SHP77 (cell line): ENCODE data around the gene ELMOD3.
"Not testable (repeated sequence)": the region's sequence is repeated elsewhere in the genome, so short reads cannot be mapped to it uniquely, and the experiment has no call there.

ENCODE experiments used
- DNase-seq, 2 experiments: peaks; one replicate each; lab custom pipeline; 2025; lab: John Stamatoyannopoulos, UW

The ELMOD3 gene

GRCh38 chr2:85376291-85377065 is 21.9 kb downstream of the ELMOD3 start:
- DNase-seq, result no peak

DNA sequence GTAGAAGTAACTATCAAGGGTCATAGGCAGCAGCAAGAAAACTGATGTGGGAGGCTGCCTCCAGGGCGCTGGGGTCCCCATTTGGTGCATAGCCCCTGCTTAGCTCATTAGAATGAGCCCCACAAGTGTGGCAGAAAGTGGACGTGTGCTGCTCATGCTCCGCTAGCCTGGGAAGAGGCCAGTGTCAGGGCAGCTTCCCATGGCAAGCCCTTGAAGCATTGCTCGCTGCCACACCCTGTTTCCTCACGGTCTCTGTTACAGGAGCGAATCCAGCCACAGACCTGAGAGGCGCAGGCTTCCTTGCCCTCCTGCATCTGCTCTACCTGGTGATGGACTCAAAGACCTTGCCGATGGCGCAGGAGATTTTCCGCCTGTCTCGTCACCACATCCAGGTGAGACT is 22.5 kb downstream of the ELMOD3 start:
- DNase-seq, result no peak

DNA sequence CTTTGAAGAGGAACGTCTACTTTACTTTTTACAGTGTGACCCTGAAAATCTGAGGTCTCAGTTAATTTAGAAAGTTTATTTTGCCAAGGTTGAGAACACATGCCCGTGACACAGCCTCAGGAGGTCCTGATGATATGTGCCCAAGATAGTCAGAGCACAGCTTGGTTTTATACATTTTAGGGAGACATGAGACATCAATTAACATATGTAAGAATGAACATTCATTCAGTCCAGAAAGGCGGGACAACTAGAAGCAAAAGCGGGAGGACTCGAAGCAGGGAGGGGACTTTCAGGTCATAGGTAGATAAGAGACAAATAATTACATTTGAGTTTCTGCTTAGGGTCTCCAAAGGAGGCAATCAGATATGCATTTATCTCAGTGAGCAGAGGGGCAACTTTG is 23.7 kb downstream of the ELMOD3 start:
- DNase-seq, result no peak

GRCh38 chr2:85380048-85380447 is 25.5 kb downstream of the ELMOD3 start:
- no peak for DNase-seq

DNA sequence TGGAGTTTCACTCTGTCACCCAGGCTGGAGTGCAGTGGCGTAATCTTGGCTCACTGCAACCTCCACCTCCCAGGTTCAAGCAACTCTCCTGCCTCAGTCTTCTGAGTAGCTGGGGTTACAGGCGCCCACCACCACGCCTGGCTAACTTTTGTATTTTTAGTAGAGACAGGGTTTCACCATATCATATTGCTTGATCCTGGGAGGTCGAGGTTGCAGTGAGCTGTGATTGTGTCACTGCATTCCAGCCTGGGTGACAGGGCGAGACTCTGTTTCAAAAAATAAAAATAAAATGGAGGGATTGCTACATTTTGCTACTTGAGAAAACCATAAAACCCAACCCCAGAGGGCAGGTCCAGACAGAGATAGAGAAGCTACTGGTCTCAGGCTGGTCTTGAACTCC is 28.6 kb downstream of the ELMOD3 start:
- not testable (repeated sequence) for DNase-seq

- no peak for DNase-seq
These were observed 29.3 kb downstream of the ELMOD3 start for GRCh38 chr2:85383850-85384249.

DNA sequence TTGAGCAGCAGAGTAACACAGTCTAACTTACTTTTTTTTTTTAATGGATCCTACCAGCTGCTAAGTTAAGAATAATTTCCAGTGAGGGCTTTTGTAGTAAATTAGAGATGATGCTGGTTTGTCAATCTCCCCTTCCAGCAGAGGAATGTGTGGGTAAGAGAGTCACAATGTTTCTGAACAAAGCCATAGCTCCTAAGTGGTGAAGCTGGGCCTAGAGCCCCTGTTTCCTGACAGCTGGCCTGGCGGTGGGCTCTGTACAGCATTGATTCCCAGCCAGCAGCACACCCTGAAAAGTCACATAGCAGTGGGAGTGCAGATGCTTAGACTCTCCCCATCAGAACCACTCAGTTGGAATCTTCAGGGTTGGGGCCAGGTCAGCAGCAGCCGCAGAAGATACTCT is 31.2 kb downstream of the ELMOD3 start:
- DNase-seq, result no peak

DNA sequence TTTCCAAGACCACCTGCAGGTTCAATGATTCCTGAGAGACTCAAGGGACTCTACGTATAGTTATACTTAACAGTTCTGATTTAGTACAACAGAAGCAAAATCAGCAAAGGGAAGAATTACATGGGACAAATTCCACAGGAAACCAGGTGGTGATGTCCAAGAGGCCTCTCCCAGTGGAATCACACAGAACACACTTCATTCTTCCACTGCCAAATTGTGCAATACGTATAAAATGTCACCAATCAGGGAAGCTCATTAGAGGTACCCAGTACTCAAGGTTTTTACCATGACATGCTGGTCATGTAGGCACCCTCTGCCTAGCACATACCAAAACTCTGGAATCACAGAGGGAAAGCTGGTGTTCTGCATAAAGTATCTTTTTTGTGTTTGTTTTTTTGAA is 33.2 kb downstream of the ELMOD3 start:
- DNase-seq, result no peak

DNA sequence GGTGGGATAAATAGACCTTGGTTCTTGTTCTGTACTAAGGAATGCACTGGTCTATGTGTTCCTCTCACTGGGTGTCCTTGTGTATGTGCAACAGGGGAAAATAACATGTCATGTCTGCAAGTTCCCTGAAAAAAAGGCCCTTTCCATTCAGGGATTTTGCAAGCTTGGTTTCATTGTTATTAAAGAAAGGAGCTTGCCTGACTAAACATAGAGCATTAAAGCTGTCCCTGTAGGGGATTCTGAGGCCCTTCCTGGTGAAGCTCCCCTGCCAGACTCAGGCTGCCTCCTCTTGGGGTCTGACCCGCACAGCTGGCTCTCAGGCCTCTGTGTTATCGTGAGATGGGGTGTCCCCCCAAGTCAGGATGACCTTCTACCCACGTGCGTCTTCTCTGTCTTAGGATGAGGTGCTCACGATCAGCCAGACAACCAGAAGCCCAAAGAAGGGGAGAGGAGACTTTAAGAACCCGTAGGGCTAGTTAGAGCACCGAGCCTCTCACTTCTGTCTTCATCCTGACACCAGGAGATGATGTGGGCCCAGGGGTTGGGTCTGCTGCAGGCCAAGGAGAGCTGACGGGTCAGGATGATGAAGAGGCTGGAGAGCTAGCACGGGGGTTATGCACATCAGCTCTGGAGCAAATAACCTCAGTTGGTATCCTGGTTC is 34.4 kb downstream of the ELMOD3 start:
- DNase-seq, result no peak

- peak in 1 of 2 experiments; percentile 31 for DNase-seq
These were observed 36.5 kb downstream of the ELMOD3 start for GRCh38 chr2:85390941-85391669.

DNA sequence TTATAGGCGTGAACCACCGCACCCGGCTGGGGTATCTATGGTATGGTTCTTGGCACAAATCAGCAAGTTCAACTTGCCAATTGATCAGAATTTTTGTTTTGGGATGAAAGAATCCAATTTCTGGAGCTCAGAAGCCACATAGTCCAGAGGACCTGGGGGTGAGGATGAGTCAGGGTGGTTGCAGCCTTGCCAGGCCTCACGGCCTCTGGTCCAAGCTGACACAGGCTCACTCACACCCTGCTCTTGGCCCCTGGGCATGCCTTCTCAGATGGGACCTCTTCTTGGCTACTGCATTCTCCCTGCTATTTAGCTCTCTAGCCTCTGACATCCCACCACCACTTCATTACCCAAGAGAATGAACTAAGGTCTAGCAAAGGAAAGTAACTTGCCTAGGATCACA is 39.3 kb downstream of the ELMOD3 start:
- DNase-seq, result no peak

GRCh38 chr2:85394261-85394681 is 39.7 kb downstream of the ELMOD3 start:
- peak; percentile 59 to 67 for DNase-seq

- DNase-seq, result no peak
These were observed 40.4 kb downstream of the ELMOD3 start for GRCh38 chr2:85394976-85395375.

DNA sequence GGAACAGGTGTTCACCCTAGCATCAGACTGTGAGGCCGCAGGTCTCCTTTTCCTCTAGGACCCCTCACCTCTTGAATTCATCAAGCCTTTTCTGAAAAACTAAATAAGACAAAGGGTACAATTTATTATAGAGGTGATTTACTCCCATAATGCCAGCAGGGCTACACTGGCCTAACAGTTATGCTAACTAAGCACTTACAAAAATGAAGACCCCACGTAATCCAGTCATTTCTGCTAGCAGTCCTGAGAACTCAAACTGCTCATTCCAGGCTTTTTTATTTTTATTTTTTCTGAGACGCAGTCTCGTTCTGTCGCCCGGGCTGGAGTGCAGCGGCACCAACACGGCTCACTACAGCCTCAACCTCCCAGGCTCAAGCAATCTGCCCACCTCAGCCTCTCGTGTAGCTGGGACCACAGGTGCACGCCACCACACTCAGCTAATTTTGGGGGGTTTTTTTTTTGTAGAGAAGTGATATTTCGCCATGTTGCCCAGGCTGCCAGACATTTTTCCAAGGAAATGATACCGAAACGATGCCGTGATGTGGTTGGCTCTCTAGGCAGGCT is 41.4 kb downstream of the ELMOD3 start:
- no peak for DNase-seq

DNA sequence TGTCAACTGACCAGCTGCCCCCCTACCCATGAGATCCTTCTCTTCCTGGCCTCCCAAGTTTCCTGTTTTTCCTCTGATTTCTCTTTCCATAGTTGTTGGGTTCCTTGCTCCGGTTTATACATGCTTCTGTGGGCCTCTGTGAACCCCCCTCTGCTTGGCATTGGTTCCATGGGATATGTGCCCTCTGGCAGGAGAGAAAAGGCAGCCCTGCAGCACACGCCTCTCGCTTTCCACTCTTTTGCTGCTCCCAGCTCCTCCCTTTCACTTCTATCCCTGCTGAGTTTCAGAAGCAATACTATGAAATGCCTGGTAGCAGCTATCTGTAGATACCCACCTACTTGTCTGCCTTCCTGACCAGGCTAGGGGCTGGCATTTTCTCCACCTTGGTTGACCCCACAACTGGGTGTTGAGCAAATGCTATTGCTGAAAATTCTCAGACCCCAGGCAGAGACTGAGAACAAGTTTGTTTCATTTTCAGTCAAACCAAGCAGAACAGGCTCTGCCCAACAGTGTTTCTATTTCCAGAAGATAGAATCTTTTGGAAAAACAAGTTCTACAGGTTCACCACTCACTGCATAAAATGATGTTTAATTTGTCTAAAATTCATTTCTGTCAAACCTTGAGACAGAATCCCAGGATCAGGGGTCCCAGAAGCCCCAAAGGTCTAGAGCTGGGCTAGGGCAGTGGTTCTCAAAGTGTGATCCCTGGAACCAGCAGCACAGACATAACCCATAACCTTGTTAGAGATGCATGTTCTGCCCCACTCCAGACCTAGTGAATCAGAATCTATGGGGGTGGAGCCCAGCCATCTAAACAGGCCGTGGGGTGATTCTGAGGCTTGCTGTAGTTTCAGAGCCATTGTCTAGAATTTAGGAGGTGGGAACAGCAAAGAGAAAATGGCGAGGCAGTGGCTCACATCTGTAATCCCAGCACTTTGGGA is 42.2 kb downstream of the ELMOD3 start:
- no peak for DNase-seq

DNA sequence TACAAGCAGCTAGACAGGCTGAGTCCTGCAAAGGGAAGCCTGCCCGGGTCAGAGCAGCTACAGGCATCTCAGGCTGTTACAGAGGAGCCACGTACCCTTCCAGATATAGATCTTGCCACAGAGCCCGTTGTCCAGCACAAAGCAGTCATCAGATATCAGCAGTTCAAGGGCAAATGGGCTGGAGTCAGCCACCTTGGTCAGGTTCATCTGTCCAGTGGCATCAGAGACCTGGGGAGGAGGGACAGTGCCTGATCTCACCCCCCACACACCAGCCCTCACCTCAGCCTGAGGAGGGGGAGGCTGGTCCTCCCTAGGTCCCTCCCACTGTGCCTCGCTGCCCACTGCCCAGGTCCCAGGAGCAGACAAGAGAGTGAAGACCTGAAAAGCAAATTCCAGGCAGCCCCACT is 43.4 kb downstream of the ELMOD3 start:
- DNase-seq, result no peak

DNA sequence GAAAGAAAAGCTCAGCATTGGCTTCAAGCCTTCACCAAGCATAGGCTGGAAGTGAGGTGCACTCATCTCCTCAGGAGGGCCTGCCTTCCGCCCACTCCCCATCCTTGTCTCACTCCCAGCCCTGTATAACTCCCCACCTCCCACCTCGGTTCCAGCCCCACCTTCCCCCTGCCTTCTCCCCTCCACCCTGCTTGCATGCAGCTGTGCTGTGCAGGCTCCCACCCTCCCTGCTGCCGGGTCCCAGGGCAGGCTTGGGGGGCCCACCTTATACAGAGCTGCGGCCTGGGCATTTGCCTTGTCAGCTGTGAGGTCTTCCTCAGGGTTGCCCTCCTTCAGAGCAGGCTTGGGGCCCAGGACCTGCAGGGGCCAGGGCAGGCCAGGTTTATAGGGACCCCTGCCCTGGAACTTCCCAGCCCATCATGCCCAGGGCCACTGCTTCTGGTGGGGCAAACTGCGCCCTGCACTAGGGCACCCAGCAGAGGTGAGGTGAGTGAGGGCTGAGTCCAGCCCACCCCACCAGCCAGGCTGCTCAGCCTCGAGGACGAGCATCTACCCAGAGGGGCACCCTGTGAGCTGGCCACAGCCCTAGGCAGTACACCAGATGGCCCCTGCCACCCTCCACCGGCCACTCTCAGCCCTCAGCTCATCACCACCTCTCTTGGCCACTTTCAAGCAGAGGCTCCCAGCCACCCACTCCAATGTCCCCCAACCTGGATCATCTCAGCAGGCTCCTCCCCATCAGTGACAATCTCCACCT is 44.0 kb downstream of the ELMOD3 start:
- DNase-seq, result no peak

DNA sequence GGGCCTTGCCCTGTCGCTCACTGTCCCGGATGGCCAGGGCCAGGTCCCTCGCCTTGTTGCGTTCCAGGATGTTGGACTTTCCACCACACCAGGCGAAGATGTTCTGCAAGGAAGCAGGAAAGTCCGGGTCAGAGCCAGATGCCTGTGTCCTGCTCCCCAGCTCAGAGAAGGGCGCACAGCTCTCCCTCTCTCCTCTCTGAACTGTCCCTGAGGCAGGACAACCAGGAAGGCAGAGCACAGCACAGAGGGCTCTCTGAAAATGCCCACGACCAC is 44.5 kb downstream of the ELMOD3 start:
- no peak for DNase-seq

DNA sequence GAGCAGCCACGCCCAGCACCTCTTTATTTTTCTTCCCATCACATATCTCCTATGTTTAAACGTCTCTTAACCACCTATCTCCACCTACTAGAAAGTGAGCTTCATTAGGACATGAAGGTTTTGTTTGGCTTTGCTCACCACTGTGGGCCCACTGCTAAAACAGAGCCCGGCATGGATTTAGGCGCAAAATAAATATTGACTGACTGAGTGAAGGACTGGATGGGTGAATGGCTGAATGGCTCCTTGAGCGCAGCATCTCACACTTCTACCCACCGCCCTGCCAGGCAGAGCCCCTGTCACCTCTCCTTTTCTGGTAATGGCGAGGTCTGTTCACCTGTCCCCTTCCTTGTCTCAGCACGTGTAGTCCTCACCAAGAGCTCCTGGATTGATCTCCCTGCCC is 45.5 kb downstream of the ELMOD3 start:
- DNase-seq, result no peak

- no peak for DNase-seq
These were observed 46.2 kb downstream of the ELMOD3 start for GRCh38 chr2:85400541-85401463.
